DOHH2 (cell line): ENCODE results near the gene MFN2.

Source experiments
- CTCF ChIP-seq: fragments of 200-600 bp; sonication (generic); IDR thresholded peaks from one replicate; pipeline ENCODE4 v1.5.1; 2014; ENCODE audit warnings: antibody characterized with exemption, mild to moderate bottlenecking, low read depth, low read length; ENCODE audit not compliant: poor library complexity, severe bottlenecking
- EZH2phosphoT487 ChIP-seq: fragments of 200-600 bp; sonication (generic); IDR thresholded peaks from 2 replicates; pipeline ENCODE4 v1.6.1; 2017; ENCODE audit warnings: borderline replicate concordance, mild to moderate bottlenecking, antibody characterized with exemption, low read length, moderate library complexity, mixed read lengths

- TF ChIP-seq EZH2phosphoT487 (no peak), CTCF (no peak)
These were observed 73.7 kb downstream of the MFN2 start for GRCh38 chr1:12053752-12054548.
